ENCODE data around the gene ZNRD2. TPM values are rescaled to one million over a fixed set of nuclear protein-coding genes. Genes with fewer than 3 reads are reported as not detected.

ZNRD2 gene
- total RNA-seq, 1 experiment from 2014 or later = 66.8 TPM

DNA sequence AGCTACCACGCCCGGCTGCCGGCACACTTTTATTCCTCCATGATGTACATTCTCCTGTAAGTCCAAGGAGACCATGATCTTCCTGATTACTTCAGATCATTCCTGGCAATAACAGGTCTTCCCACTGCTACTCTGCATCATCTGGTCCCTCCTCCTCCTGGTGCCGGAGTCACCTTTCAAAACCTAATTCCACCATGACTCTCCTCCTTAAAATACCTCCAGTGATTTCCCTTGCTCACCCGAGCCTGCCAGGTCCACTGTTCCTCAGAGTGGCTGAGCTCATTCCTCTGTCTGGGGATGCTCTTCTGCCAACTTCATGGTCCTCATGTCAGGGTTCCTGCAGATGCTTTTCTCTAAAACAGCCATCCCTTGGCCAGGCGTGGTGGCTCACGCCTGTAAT lies 8.3 kb upstream of the ZNRD2 start:
- Histone ChIP-seq H3K27ac (ENCODE audit: low read depth, low read length) (no peak overlapping the region), H4K20me1 (ENCODE audit: insufficient read depth) (no peaks in the 10 kb centered on the region), H3K36me3 (ENCODE audit: control insufficient read depth in 1 of 2, insufficient read depth in 2 of 2, low read length in 2 of 2) (no peaks in the 10 kb centered on the region), H3K9me3 (ENCODE audit: control insufficient read depth in 1 of 2, insufficient read depth in 1 of 2, low read depth in 1 of 2, low read length in 2 of 2) (no peaks in the 10 kb centered on the region), H3K79me2 (ENCODE audit: insufficient read depth, low read length) (peaks cover 10% of the 10 kb centered on the region), H3K9ac (ENCODE audit: low read length) (no peak overlapping the region), H3K27me3 (ENCODE audit: insufficient read depth, low read length) (no peaks in the 10 kb centered on the region), H3K9me2 (ENCODE audit: insufficient read depth) (no peaks in the 10 kb centered on the region), H2AFZ (ENCODE audit: low read depth, low read length, poor library complexity, severe bottlenecking) (no peak overlapping the region), H3K4me1 (ENCODE audit: control insufficient read depth in 1 of 2, insufficient read depth in 2 of 2, low read length in 2 of 2) (peaks cover 58 to 91% of the 10 kb centered on the region in 2 experiments), H3K4me2 (ENCODE audit: low read length) (peak overlapping the region; percentile 96), H3K4me3 (replicated peaks in 1 of 2; ENCODE audit: low read depth in 1 of 2, low read length in 2 of 2) (no peak overlapping the region; a peak in 1 of 4 replicates)
- no TSS peak for BruUV-seq (replicated peaks)
- POLR2A ChIA-PET = interaction anchor here (0.6 to 2.9 kb wide), 5 partner anchors 15 to 139 kb away, joined by 3 to 9 read pairs (median 4); partner anchors contain the start of gene NEAT1
- RAD21 ChIA-PET (ENCODE audit: low non-redundant PET in 1 of 2, low total read pairs in 2 of 2, uncharacterized antibody in 2 of 2, unreplicated experiment in 2 of 2) = no interaction called here
- no peak for TF ChIP-seq YY1 (IDR thresholded peaks at IDR 0.05; ENCODE audit: extremely low read depth, insufficient replicate concordance, low read depth, low read length)
- TF ChIP-seq CEBPB (IDR thresholded peaks at IDR 0.05; ENCODE audit: low read depth) = no peak
- TF ChIP-seq EZH2 (IDR thresholded peaks at IDR 0.05) = no peak
- TF ChIP-seq ATF3 (IDR thresholded peaks at IDR 0.05) = no peak
- ATAC-seq = no peak
- intact Hi-C loops (cut with micrococcal nuclease) = no loop called here
- CTCF ChIA-PET = interaction anchor here (4.5 kb wide), 1 partner anchor 21 kb away, joined by 29 read pairs; no protein-coding TSS in a partner anchor
- no peak for DNase-seq (ENCODE audit: low read depth, low spot score)

DNA sequence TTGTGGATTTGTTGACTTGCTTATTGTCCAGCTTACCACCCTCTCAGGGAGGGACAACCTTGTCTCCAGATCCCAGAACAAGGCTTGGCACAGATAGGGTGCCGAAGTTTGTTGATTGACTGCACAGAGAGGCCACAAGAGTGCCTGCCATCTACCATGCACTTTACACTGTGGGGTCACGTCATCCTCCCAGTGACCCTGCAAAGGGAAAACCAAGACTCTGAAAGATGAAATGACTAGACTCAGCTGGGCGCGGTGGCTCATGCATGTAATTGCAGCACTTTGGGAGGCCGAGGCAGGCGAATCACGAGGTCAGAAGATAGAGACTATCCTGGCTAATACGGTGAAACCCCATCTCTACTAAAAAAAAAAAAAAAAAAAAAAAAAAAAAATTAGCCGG lies 7.5 kb upstream of the ZNRD2 start:
- peaks cover 8% of the 10 kb centered on the region for H3K79me2 ChIP-seq (ENCODE audit: insufficient read depth, low read length)
- ChIA-PET POLR2A (interaction anchor here (0.8 to 2.9 kb wide), 3 partner anchors 11 to 22 kb away, joined by 4 to 9 read pairs (median 4); no protein-coding TSS in a partner anchor), RAD21 (ENCODE audit: low non-redundant PET in 1 of 2, low total read pairs in 2 of 2, uncharacterized antibody in 2 of 2, unreplicated experiment in 2 of 2) (no interaction called here), CTCF (interaction anchor here (1.9 to 4.5 kb wide), 2 partner anchors 11 to 22 kb away, joined by 5 to 29 read pairs; no protein-coding TSS in a partner anchor)
- intact Hi-C loops (cut with micrococcal nuclease) = no loop called here
- no peaks in the 10 kb centered on the region for H3K9me3 ChIP-seq (ENCODE audit: control insufficient read depth in 1 of 2, insufficient read depth in 1 of 2, low read depth in 1 of 2, low read length in 2 of 2)
- peak overlapping the region in 1 of 2 experiments; percentile 20; a peak in 1 of 4 replicates for H3K4me3 ChIP-seq (replicated peaks in 1 of 2; ENCODE audit: low read depth in 1 of 2, low read length in 2 of 2)
- no peaks in the 10 kb centered on the region for H3K36me3 ChIP-seq (ENCODE audit: control insufficient read depth in 1 of 2, insufficient read depth in 2 of 2, low read length in 2 of 2)
- no peaks in the 10 kb centered on the region for H4K20me1 ChIP-seq (ENCODE audit: insufficient read depth)
- no peak for TF ChIP-seq POLR2A (IDR thresholded peaks at IDR 0.05; ENCODE audit: borderline replicate concordance, extremely low read depth, insufficient read depth, insufficient read length)
- no peak for TF ChIP-seq RAD21 (IDR thresholded peaks at IDR 0.05; ENCODE audit: low read depth)
- TF ChIP-seq SP1 (IDR thresholded peaks at IDR 0.05; ENCODE audit: low read depth) = no peak
- no peak for TF ChIP-seq FOSL1 (IDR thresholded peaks at IDR 0.05; ENCODE audit: low read depth)
- TF ChIP-seq TCF7L2 (IDR thresholded peaks at IDR 0.05; ENCODE audit: borderline replicate concordance, extremely low read depth, insufficient read depth, insufficient read length) = no peak
- no peak for TF ChIP-seq EZH2phosphoT487 (IDR thresholded peaks at IDR 0.05; ENCODE audit: borderline replicate concordance)
- no peak for TF ChIP-seq CEBPB (IDR thresholded peaks at IDR 0.05; ENCODE audit: low read depth)
- no peak for TF ChIP-seq YY1 (IDR thresholded peaks at IDR 0.05; ENCODE audit: extremely low read depth, insufficient replicate concordance, low read depth, low read length)
- TF ChIP-seq JUND (IDR thresholded peaks at IDR 0.05) = no peak
- TF ChIP-seq EZH2 (IDR thresholded peaks at IDR 0.05) = no peak
- TF ChIP-seq SRF (IDR thresholded peaks at IDR 0.05; ENCODE audit: low read depth) = no peak
- TF ChIP-seq CTCF (IDR thresholded peaks at IDR 0.05 in 2 of 3, conservative IDR thresholded peaks at IDR 0.05 in 1 of 3; ENCODE audit: borderline replicate concordance in 1 of 3, insufficient read depth in 1 of 3, low read depth in 2 of 3, low read length in 2 of 3) = no peak; a peak in 1 of 6 replicates
- peak overlapping the region; percentile 22 for H2AFZ ChIP-seq (ENCODE audit: low read depth, low read length, poor library complexity, severe bottlenecking)
- no peaks in the 10 kb centered on the region for H3K9me2 ChIP-seq (ENCODE audit: insufficient read depth)
- BruUV-seq (replicated peaks) = no TSS peak
- no peak for DNase-seq (ENCODE audit: low read depth, low spot score)
- peak overlapping the region; percentile 41; the same call in 1 of the 2 replicates for H3K27ac ChIP-seq (ENCODE audit: low read depth, low read length)
- no peak for ATAC-seq
- H3K9ac ChIP-seq (ENCODE audit: low read length) = no peak overlapping the region
- H3K4me2 ChIP-seq (ENCODE audit: low read length) = peak overlapping the region; percentile 64
- H3K4me1 ChIP-seq (ENCODE audit: control insufficient read depth in 1 of 2, insufficient read depth in 2 of 2, low read length in 2 of 2) = peaks cover 55 to 85% of the 10 kb centered on the region in 2 experiments
- H3K27me3 ChIP-seq (ENCODE audit: insufficient read depth, low read length) = no peaks in the 10 kb centered on the region
